Activated T-cell treated with anti-CD3 and anti-CD28 coated beads, Interleukin-2, amount 50 U/mL, for 72 hours (primary cell): ENCODE results near the gene MAP4K4. TPM values are rescaled to one million over a fixed set of nuclear protein-coding genes. Genes with fewer than 3 reads are reported as not detected.

Experiments used
- ATAC-seq, 2 donors: fragments of 150-1000 bp; cut with Tn5 transposase; replicated peaks in 1 of 2; 2 replicates each; pipeline ENCODE4 v1.10.0; 2021; ENCODE audit warnings: moderate library complexity in 2 of 2, mild to moderate bottlenecking in 1 of 2
- DNase-seq, 2 donors: peaks; one replicate each; pipeline ENCODE4 v3.0.0; 2021 to 2022; ENCODE audit warnings: mixed read lengths in 1 of 2
- H3K27ac Mint-ChIP-seq: one replicate; pipeline ENCODE4 v1.8.0; 2022; ENCODE audit warnings: mild to moderate bottlenecking, moderate library complexity, mixed read lengths
- H3K27me3 Mint-ChIP-seq: one replicate; pipeline ENCODE4 v1.8.0; 2022; ENCODE audit warnings: low read depth, mixed read lengths
- H3K36me3 Mint-ChIP-seq, 2 donors: one replicate each; pipeline ENCODE4 v1.8.0; 2022; ENCODE audit warnings: mixed read lengths in 2 of 2, mild to moderate bottlenecking in 1 of 2; ENCODE audit not compliant: insufficient read depth in 2 of 2
- H3K4me1 Mint-ChIP-seq: one replicate; pipeline ENCODE4 v1.8.0; 2022; ENCODE audit warnings: low read depth, mixed read lengths
- H3K4me3 Mint-ChIP-seq, 2 donors: one replicate each; pipeline ENCODE4 v1.8.0; 2022; ENCODE audit warnings: mild to moderate bottlenecking in 2 of 2, mixed read lengths in 2 of 2, moderate library complexity in 2 of 2
- H3K9me3 Mint-ChIP-seq, 2 donors: one replicate each; pipeline ENCODE4 v1.8.0; 2022; ENCODE audit warnings: mixed read lengths in 2 of 2
- total RNA-seq, 2 donors: library from RNA; stranded (reverse); gene quantifications; one replicate each; pipeline ENCODE4 v1.2.3, GENCODE V29; 2022

The MAP4K4 gene
- 10 to 100 TPM; 72.1 to 85.1 TPM for total RNA-seq

GRCh38 chr2:101697124-101698013 is at the start of gene MAP4K4:
TSS of gene MAP4K4 (plus strand) at chr2:101697707. CDS start at chr2:101698081, 374 bp downstream.
- Mint-ChIP-seq H3K4me1 (peaks cover 21% of the 10 kb centered on the region), H3K9me3 (peaks cover 0 to 5% of the 10 kb centered on the region in 2 donors), H3K4me3 (peak within 1 kb of the TSS; percentile 84 to 88), H3K36me3 (peaks cover 3% of the 10 kb centered on the region in 2 donors), H3K27ac (peak within 1 kb of the TSS; percentile 36), H3K27me3 (peaks cover 5% of the 10 kb centered on the region)
- ATAC-seq (peak; percentile 63 to 64), DNase-seq (peak; percentile 65 to 68)

DNA sequence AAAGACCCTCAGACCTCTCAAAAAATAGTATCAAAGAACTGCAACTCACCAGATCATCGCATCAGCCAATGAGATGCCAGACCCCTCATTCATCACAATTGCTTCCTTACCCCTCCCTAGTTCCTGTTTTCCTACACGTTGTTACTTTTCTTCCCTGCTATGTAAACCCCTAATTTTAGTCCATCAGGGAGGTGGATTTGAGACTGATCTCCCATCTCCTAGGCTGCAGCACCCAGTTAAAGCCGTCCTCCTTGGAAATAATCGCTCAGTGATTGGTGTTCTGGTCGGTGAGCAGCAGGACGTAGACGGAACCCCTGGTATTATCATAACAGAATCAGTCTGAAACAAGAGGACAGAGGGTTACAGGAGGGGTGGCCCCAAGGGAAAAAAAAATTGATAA is 44.0 kb upstream of the MAP4K4 start:
- peaks cover 0 to 2% of the 10 kb centered on the region in 2 donors for H3K9me3 Mint-ChIP-seq
- H3K4me3 Mint-ChIP-seq = no peak overlapping the region
- peaks cover 25% of the 10 kb centered on the region for H3K4me1 Mint-ChIP-seq
- ATAC-seq (no peak), DNase-seq (no peak)
- peaks cover 0 to 2% of the 10 kb centered on the region in 2 donors for H3K36me3 Mint-ChIP-seq
- H3K27me3 Mint-ChIP-seq = no peaks in the 10 kb centered on the region
- H3K27ac Mint-ChIP-seq = no peak overlapping the region

DNA sequence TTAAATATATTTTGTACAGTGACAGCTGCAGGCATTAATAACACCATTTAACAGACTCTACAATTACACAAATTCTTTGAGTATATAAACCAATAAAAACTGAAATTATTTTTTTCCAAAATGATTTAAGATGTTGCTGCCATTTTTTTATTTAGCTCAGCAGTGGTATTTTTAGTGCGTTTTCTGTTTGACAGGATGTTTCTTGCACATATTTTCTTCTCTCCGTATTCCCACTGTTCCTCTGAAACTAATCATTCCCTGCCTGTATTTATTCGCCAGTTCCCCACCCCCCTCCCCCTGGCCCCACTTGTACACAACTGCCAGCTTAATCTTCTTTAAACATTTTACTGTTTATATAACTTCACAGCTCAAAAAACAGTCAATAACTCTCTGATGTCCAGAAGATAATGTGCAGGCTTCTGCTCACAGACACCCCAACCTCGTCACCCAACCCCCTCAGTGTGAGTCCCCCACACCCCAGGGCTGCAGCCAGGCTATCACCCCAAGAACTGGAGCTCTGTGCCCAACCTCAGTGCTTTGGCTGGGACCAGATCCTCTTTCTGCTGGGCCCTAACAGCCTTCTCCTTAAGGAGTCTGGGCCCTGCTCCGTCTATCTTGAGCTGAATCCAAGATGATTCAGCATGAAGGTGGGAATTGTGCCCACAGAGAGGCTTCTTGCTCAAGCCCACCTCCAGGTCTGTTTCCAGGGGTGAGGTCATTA is 41.6 kb upstream of the MAP4K4 start:
- no peaks in the 10 kb centered on the region for H3K27me3 Mint-ChIP-seq
- peaks cover 0 to 2% of the 10 kb centered on the region in 2 donors for H3K36me3 Mint-ChIP-seq
- H3K27ac Mint-ChIP-seq = no peak overlapping the region

DNA sequence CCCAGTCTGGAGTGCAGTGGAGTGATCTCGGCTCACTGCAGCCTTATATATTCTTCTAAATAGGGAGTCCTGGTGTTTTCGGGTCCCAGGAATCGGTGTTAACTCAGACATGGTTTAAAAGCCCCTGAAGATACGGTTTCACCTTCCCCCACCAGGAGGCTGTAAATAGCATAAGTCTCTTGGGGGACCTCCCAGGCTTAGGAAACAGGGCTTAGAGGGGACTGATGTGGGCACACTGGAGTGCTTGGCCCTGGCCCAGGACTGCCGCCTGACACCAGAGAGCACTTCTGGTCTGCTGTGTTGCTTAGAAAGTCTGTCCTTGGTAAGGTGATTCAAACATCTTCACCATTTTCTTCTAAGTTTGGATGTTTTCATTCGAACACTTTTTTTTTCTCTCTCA is 39.7 kb upstream of the MAP4K4 start:
- ATAC-seq (no peak), DNase-seq (no peak)
- no peaks in the 10 kb centered on the region for H3K9me3 Mint-ChIP-seq
- no peak overlapping the region for H3K27ac Mint-ChIP-seq
- H3K36me3 Mint-ChIP-seq = no peaks in the 10 kb centered on the region
- no peaks in the 10 kb centered on the region for H3K27me3 Mint-ChIP-seq
- H3K4me1 Mint-ChIP-seq = peaks cover 1% of the 10 kb centered on the region
- H3K4me3 Mint-ChIP-seq = no peak overlapping the region

More for the DNA sequence above, 41.6 kb upstream of the MAP4K4 start:
- DNase-seq = no peak
- ATAC-seq = no peak
- H3K4me1 Mint-ChIP-seq = peaks cover 20% of the 10 kb centered on the region
- H3K4me3 Mint-ChIP-seq = no peak overlapping the region
- peaks cover 0 to 2% of the 10 kb centered on the region in 2 donors for H3K9me3 Mint-ChIP-seq

GRCh38 chr2:101658387-101658786 is 39.1 kb upstream of the MAP4K4 start:
- H3K27me3 Mint-ChIP-seq = no peaks in the 10 kb centered on the region
- H3K27ac Mint-ChIP-seq = no peak overlapping the region
- no peaks in the 10 kb centered on the region for H3K36me3 Mint-ChIP-seq
- H3K4me1 Mint-ChIP-seq = no peaks in the 10 kb centered on the region
- H3K4me3 Mint-ChIP-seq = no peak overlapping the region
- no peak for ATAC-seq
- H3K9me3 Mint-ChIP-seq = no peaks in the 10 kb centered on the region
- DNase-seq = no peak

GRCh38 chr2:101665312-101665711 is 32.2 kb upstream of the MAP4K4 start:
- H3K36me3 Mint-ChIP-seq = peaks cover 0 to under 1% of the 10 kb centered on the region in 2 donors
- H3K4me3 Mint-ChIP-seq = no peak overlapping the region
- ATAC-seq = no peak
- no peak overlapping the region for H3K27ac Mint-ChIP-seq
- no peaks in the 10 kb centered on the region for H3K9me3 Mint-ChIP-seq
- H3K4me1 Mint-ChIP-seq = no peaks in the 10 kb centered on the region
- no peaks in the 10 kb centered on the region for H3K27me3 Mint-ChIP-seq
- DNase-seq = no peak

GRCh38 chr2:101667823-101668222 is 29.7 kb upstream of the MAP4K4 start:
- Mint-ChIP-seq H3K36me3 (peaks cover 3 to 10% of the 10 kb centered on the region in 2 donors), H3K4me1 (no peaks in the 10 kb centered on the region), H3K4me3 (no peak overlapping the region), H3K27ac (no peak overlapping the region), H3K9me3 (peaks cover 2 to 3% of the 10 kb centered on the region in 2 donors), H3K27me3 (no peaks in the 10 kb centered on the region)
- DNase-seq = no peak
- no peak for ATAC-seq

- ATAC-seq (no peak), DNase-seq (no peak)
- H3K9me3 Mint-ChIP-seq = peaks cover 2 to 5% of the 10 kb centered on the region in 2 donors
- H3K4me3 Mint-ChIP-seq = no peak overlapping the region
- peaks cover 3 to 11% of the 10 kb centered on the region in 2 donors for H3K36me3 Mint-ChIP-seq
- peaks cover 6% of the 10 kb centered on the region for H3K4me1 Mint-ChIP-seq
- no peaks in the 10 kb centered on the region for H3K27me3 Mint-ChIP-seq
- H3K27ac Mint-ChIP-seq = no peak overlapping the region
These were observed 25.5 kb upstream of the MAP4K4 start for GRCh38 chr2:101672047-101672446.

GRCh38 chr2:101673920-101674319 is 23.6 kb upstream of the MAP4K4 start:
- H3K9me3 Mint-ChIP-seq = peaks cover 2 to 5% of the 10 kb centered on the region in 2 donors
- ATAC-seq = no peak
- no peak overlapping the region for H3K4me3 Mint-ChIP-seq
- H3K36me3 Mint-ChIP-seq = peaks cover 3 to 11% of the 10 kb centered on the region in 2 donors
- no peak overlapping the region for H3K27ac Mint-ChIP-seq
- DNase-seq = no peak
- peaks cover 6% of the 10 kb centered on the region for H3K4me1 Mint-ChIP-seq
- no peaks in the 10 kb centered on the region for H3K27me3 Mint-ChIP-seq

DNA sequence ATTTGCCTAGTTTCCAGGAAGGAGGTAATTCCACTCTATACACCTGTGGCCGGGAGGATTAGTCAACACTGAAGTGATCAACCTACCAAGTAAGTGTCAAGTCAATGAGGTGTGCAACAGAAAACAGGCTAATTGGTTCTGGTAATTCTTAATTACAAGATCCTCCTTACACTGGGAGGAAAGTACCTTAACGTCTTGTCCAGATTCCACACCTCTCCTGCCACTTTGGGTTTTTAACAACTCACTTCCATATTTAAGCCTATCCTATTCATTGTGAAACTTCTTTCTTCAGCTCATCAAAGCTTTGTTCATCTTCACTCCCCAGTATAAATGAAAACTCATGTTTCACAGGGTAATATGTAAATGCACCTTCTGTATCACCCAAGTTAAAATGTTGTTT is 22.0 kb upstream of the MAP4K4 start:
- Mint-ChIP-seq H3K4me1 (peaks cover 6% of the 10 kb centered on the region), H3K4me3 (no peak overlapping the region), H3K9me3 (peaks cover 2 to 5% of the 10 kb centered on the region in 2 donors), H3K36me3 (peaks cover 1 to 11% of the 10 kb centered on the region in 2 donors), H3K27me3 (no peaks in the 10 kb centered on the region), H3K27ac (no peak overlapping the region)
- DNase-seq = no peak
- peak; percentile 49 to 58 for ATAC-seq

DNA sequence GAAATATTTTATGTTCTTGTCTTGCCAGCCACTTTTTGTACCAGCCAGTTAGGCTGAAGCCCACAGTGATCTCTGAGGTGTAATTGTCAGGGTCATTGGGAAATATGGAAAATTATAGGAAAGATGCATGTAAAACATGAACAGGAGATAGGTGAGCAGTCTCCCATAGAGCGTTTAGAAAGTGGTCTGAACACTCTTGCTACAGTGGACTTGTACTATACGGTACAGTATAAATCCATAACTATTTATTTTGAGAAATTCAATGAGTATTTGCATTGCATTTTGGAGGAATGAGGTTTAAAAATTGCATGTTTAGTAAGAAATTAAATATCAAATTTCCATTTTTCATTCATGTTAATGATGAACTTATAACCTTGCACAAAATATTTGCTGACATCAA is 20.8 kb upstream of the MAP4K4 start:
- peaks cover 0 to 9% of the 10 kb centered on the region in 2 donors for H3K36me3 Mint-ChIP-seq
- ATAC-seq = no peak
- H3K4me1 Mint-ChIP-seq = peaks cover 6% of the 10 kb centered on the region
- no peaks in the 10 kb centered on the region for H3K27me3 Mint-ChIP-seq
- DNase-seq = no peak
- no peak overlapping the region for H3K27ac Mint-ChIP-seq
- peaks cover 2 to 4% of the 10 kb centered on the region in 2 donors for H3K9me3 Mint-ChIP-seq
- H3K4me3 Mint-ChIP-seq = no peak overlapping the region

GRCh38 chr2:101677658-101678057 is 19.8 kb upstream of the MAP4K4 start:
- H3K4me1 Mint-ChIP-seq = peaks cover 6% of the 10 kb centered on the region
- H3K9me3 Mint-ChIP-seq = peaks cover 0 to 2% of the 10 kb centered on the region in 2 donors
- DNase-seq (no peak), ATAC-seq (no peak)
- H3K27ac Mint-ChIP-seq = no peak overlapping the region
- H3K4me3 Mint-ChIP-seq = no peak overlapping the region
- peaks cover 0 to 2% of the 10 kb centered on the region in 2 donors for H3K36me3 Mint-ChIP-seq
- no peaks in the 10 kb centered on the region for H3K27me3 Mint-ChIP-seq

DNA sequence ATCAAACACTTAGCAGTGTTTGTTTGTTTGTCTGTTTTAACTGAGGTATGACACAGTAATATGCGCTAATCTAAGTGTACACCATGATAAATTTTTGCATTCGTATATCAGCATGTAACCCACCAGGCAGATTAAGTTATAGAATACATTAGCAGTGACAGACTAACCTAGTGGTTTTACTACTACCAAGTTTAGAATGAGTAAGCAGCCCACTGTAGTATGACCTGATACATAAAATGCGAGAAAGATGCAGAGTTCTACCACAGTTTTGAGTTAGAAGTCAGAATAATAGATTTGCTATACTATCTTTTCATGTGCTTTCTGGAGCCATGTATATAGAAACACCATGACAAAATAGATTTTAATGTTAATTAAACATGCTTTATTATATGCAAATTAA is 19.1 kb upstream of the MAP4K4 start:
- no peak overlapping the region for H3K27ac Mint-ChIP-seq
- H3K4me1 Mint-ChIP-seq = peaks cover 6% of the 10 kb centered on the region
- DNase-seq = no peak
- H3K36me3 Mint-ChIP-seq = peaks cover 0 to 2% of the 10 kb centered on the region in 2 donors
- ATAC-seq = no peak
- no peak overlapping the region for H3K4me3 Mint-ChIP-seq
- peaks cover 0 to 2% of the 10 kb centered on the region in 2 donors for H3K9me3 Mint-ChIP-seq
- H3K27me3 Mint-ChIP-seq = no peaks in the 10 kb centered on the region
